ENCODE results near the gene ARHGEF11. TPM values are rescaled to one million over a fixed set of nuclear protein-coding genes. Genes with fewer than 3 reads are reported as not detected.

Gene ARHGEF11
- polyA plus RNA-seq, 1 donor (not counting 4 experiments of a cell fraction or from before 2014, with no cell fraction given): 8.0 TPM

GRCh38 chr1:157081707-157082106 is 36.2 kb upstream of the ARHGEF11 start:
- no peaks in the 10 kb centered on the region for H3K36me3 ChIP-seq (ENCODE audit: control insufficient read depth in 2 of 2, extremely low read depth in 1 of 2, insufficient read depth in 2 of 2, low read length in 2 of 2)
- H3K27ac ChIP-seq (ENCODE audit: control insufficient read depth, insufficient read depth, low read length): no peak overlapping the region
- no peak overlapping the region for H3K9ac ChIP-seq (ENCODE audit: control insufficient read depth, extremely low read depth, insufficient read depth, low read length)
- no peaks in the 10 kb centered on the region for H4K20me1 ChIP-seq (ENCODE audit: control insufficient read depth, extremely low read depth, insufficient read depth, low read length)
- no peaks in the 10 kb centered on the region for H3K4me1 ChIP-seq (ENCODE audit: control insufficient read depth, extremely low read depth, insufficient read depth, low read length)
- H3K9me1 ChIP-seq (ENCODE audit: control insufficient read depth, extremely low read depth, insufficient read depth, low read length): no peaks in the 10 kb centered on the region
- TF ChIP-seq CTCF (optimal IDR thresholded peaks at IDR 0.05 in 1 of 3, IDR thresholded peaks at IDR 0.05 in 1 of 3, conservative IDR thresholded peaks at IDR 0.05 in 1 of 3; ENCODE audit: extremely low read depth in 1 of 3, insufficient read depth in 2 of 3, low read length in 3 of 3): no peak
- dilution Hi-C loops (cut with MboI; ENCODE audit: extremely low pct_ligation_motif_present, low sequenced_read_pairs): no loop called here
- no peak overlapping the region for H2AFZ ChIP-seq (ENCODE audit: control insufficient read depth, low read length)
- H3K4me3 ChIP-seq (ENCODE audit: control insufficient read depth in 2 of 3, extremely low read depth in 1 of 3, insufficient read depth in 2 of 3, low read depth in 1 of 3, low read length in 3 of 3): no peak overlapping the region
- no peaks in the 10 kb centered on the region for H3K79me2 ChIP-seq (ENCODE audit: control insufficient read depth, insufficient read depth, low read length)
- H3K27me3 ChIP-seq (ENCODE audit: control insufficient read depth, extremely low read depth, insufficient read depth, low read length): no peaks in the 10 kb centered on the region
- H3K4me2 ChIP-seq (ENCODE audit: control insufficient read depth, extremely low read depth, insufficient read depth, low read depth, low read length): no peak overlapping the region
- FAIRE-seq (no peak), DNase-seq (ENCODE audit: low read depth, low spot score) (no peak)
- H3K9me3 ChIP-seq (ENCODE audit: control insufficient read depth, low read depth, low read length): no peaks in the 10 kb centered on the region

- Histone ChIP-seq H3K4me1 (ENCODE audit: control insufficient read depth, extremely low read depth, insufficient read depth, low read length) (no peaks in the 10 kb centered on the region), H3K9me3 (ENCODE audit: control insufficient read depth, low read depth, low read length) (no peaks in the 10 kb centered on the region), H3K4me2 (ENCODE audit: control insufficient read depth, extremely low read depth, insufficient read depth, low read depth, low read length) (no peak overlapping the region), H4K20me1 (ENCODE audit: control insufficient read depth, extremely low read depth, insufficient read depth, low read length) (no peaks in the 10 kb centered on the region), H3K4me3 (ENCODE audit: control insufficient read depth in 2 of 3, extremely low read depth in 1 of 3, insufficient read depth in 2 of 3, low read depth in 1 of 3, low read length in 3 of 3) (no peak overlapping the region), H3K79me2 (ENCODE audit: control insufficient read depth, insufficient read depth, low read length) (no peaks in the 10 kb centered on the region), H3K36me3 (ENCODE audit: control insufficient read depth in 2 of 2, extremely low read depth in 1 of 2, insufficient read depth in 2 of 2, low read length in 2 of 2) (no peaks in the 10 kb centered on the region), H3K9ac (ENCODE audit: control insufficient read depth, extremely low read depth, insufficient read depth, low read length) (no peak overlapping the region), H3K9me1 (ENCODE audit: control insufficient read depth, extremely low read depth, insufficient read depth, low read length) (no peaks in the 10 kb centered on the region), H3K27ac (ENCODE audit: control insufficient read depth, insufficient read depth, low read length) (no peak overlapping the region), H3K27me3 (ENCODE audit: control insufficient read depth, extremely low read depth, insufficient read depth, low read length) (no peaks in the 10 kb centered on the region), H2AFZ (ENCODE audit: control insufficient read depth, low read length) (no peak overlapping the region)
- FAIRE-seq (no peak), DNase-seq (ENCODE audit: low read depth, low spot score) (no peak)
- TF ChIP-seq CTCF (optimal IDR thresholded peaks at IDR 0.05 in 1 of 3, IDR thresholded peaks at IDR 0.05 in 1 of 3, conservative IDR thresholded peaks at IDR 0.05 in 1 of 3; ENCODE audit: extremely low read depth in 1 of 3, insufficient read depth in 2 of 3, low read length in 3 of 3) (no peak), EZH2 (IDR thresholded peaks at IDR 0.05; ENCODE audit: low read length) (no peak)
- dilution Hi-C loops (cut with MboI; ENCODE audit: extremely low pct_ligation_motif_present, low sequenced_read_pairs): no loop called here
Observed at GRCh38 chr1:157080714-157081113, 35.2 kb upstream of the ARHGEF11 start.
